ENCODE data around the gene ARAP3.

DNA sequence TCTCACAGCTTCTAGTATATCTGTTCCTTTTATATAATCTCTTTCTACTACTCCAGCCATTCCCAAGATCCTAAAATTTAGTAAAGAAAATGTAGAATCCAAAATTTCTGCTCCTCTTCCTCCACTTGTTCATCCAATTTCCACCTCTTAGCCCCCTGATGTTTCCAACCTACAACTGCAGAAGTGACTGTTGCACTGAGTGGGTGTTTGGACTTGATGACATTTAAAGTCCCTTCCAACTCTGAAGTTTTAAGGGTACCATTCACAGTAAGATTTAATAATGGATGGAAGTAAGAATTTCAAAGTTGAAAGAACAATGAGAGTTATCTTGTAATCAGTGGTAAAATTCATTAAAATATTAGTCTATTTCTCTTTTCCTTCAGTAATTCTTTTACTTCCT lies 68.7 kb downstream of the ARAP3 start:
- TF ChIP-seq CTCF (IDR thresholded peaks at IDR 0.05) (no peak), POLR2A (IDR thresholded peaks at IDR 0.05) (no peak)
